Esophagus muscularis mucosa (tissue), 4 donors: Measurements from ENCODE around the gene DCTPP1. TPM values are rescaled to one million over a fixed set of nuclear protein-coding genes. Genes with fewer than 3 reads are reported as not detected.

Experiments
- DNase-seq: peaks from one replicate; pipeline ENCODE4 v3.0.0-alpha.2; 2017; ENCODE audit errors: extremely low spot score
- H3K27ac ChIP-seq, 4 donors: fragments of 200-600 bp; sonication (generic); replicated peaks in 1 of 4; 1 replicate in 3 of 4; 2 replicates in 1 of 4; pipeline ENCODE4 v1.5.1; 2016 to 2019; ENCODE audit warnings: mild to moderate bottlenecking in 1 of 4
- H3K27me3 ChIP-seq, 4 donors: fragments of 200-600 bp; sonication (generic); one replicate each; pipeline versions ENCODE4 v1.5.1 to v1.6.0; 2016 to 2019
- H3K36me3 ChIP-seq, 4 donors: fragments of 200-600 bp; sonication (generic); one replicate each; pipeline ENCODE4 v1.5.1; 2016 to 2019
- H3K4me1 ChIP-seq, 4 donors: fragments of 200-600 bp; sonication (generic); one replicate each; pipeline ENCODE4 v1.5.1; 2016 to 2019
- H3K4me3 ChIP-seq, 4 donors: fragments of 200-600 bp; sonication (generic); 1 replicate in 2 of 4; 2 replicates in 2 of 4; pipeline ENCODE4 v1.5.1; 2016 to 2019; ENCODE audit warnings: mild to moderate bottlenecking in 4 of 4, moderate library complexity in 1 of 4
- H3K9me3 ChIP-seq, 4 donors: fragments of 200-600 bp; sonication (generic); 1 replicate in 3 of 4; 2 replicates in 1 of 4; pipeline ENCODE4 v1.5.1; 2016 to 2019
- CTCF ChIP-seq, 3 experiments: fragments of 200-600 bp in 2 of 3; fragments of 450-650 bp in 1 of 3; sonication (generic) in 2 of 3; IDR thresholded peaks; one replicate each; pipeline ENCODE4 v1.5.1; 2017 to 2019; ENCODE audit warnings: antibody characterized with exemption in 3 of 3, mild to moderate bottlenecking in 2 of 3, moderate library complexity in 1 of 3
- EP300 ChIP-seq: sonication (generic); formaldehyde crosslinking; IDR thresholded peaks from one replicate; pipeline ENCODE4 v1.6.1; 2017; ENCODE audit warnings: antibody characterized with exemption
- POLR2A ChIP-seq: fragments of 450-650 bp; IDR thresholded peaks from one replicate; pipeline ENCODE4 v1.6.1; 2017; ENCODE audit warnings: antibody characterized with exemption, moderate library complexity, mild to moderate bottlenecking, low read depth
- POLR2AphosphoS5 ChIP-seq, 2 donors: sonication (generic); formaldehyde crosslinking; IDR thresholded peaks; one replicate each; pipeline ENCODE4 v1.6.1; 2017; ENCODE audit warnings: antibody characterized with exemption in 2 of 2
- WGBS: methylation state at CpG from one replicate; pipeline ENCODE4 v1.1.5; 2018; 5-methylcytosine and 5-hydroxymethylcytosine counted together
- intact Hi-C: fragments of 100-400 bp; cut with DNase I; formaldehyde crosslinking; loops from one replicate; pipeline ENCODE4 v1.15.1; 2023
- total RNA-seq, 4 donors: library from RNA; depleted of rRNA; stranded (reverse); fragments of >200 nt; gene quantifications; one replicate each; pipeline versions ENCODE4 v1.1.0 to v1.2.1, GENCODE V29; 2016

Gene DCTPP1
- total RNA-seq, 4 donors from 2014 or later: 11.1 to 21.7 (median 14.1) TPM

- WGBS: 39% methylated on average over 18 of the region's 27 CpGs
- Histone ChIP-seq H3K9me3 (no peaks in the 10 kb centered on the region), H3K36me3 (no peaks in the 10 kb centered on the region), H3K4me3 (peak overlapping the region; percentile 68 to 79 (median 71)), H3K27me3 (no peaks in the 10 kb centered on the region), H3K27ac (peak overlapping the region; percentile 98 to 100 (median 99)), H3K4me1 (peaks cover 13 to 29% (median 28%) of the 10 kb centered on the region in 4 donors)
- TF ChIP-seq POLR2A (no peak), CTCF (IDR thresholded peaks at IDR 0.05) (peak in 1 of 3 experiments; percentile 4)
- DNase-seq: no peak
- intact Hi-C loops: no loop called here
These were observed 50.6 kb downstream of the DCTPP1 start for GRCh38 chr16:30379158-30379783.

GRCh38 chr16:30378236-30379157 lies 51.3 kb downstream of the DCTPP1 start:
- intact Hi-C loops: no loop called here
- under 1% methylated on average over 31 of the region's 67 CpGs for WGBS

GRCh38 chr16:30377812-30378235 lies 52.0 kb downstream of the DCTPP1 start:
- 3% methylated on average over 12 of the region's 39 CpGs for WGBS
- peak; percentile 98 for DNase-seq
- peak overlapping the region; percentile 98 to 100 (median 99) for H3K27ac ChIP-seq
- peak overlapping the region; percentile 68 to 79 (median 71) for H3K4me3 ChIP-seq
- H3K27me3 ChIP-seq: no peaks in the 10 kb centered on the region
- TF ChIP-seq CTCF (IDR thresholded peaks at IDR 0.05) (no peak), POLR2A (peak; percentile 70), POLR2AphosphoS5 (IDR thresholded peaks at IDR 0.05) (peak; percentile 85 to 94)
- intact Hi-C loops: no loop called here
- H3K9me3 ChIP-seq: no peaks in the 10 kb centered on the region
- peaks cover 13 to 29% (median 28%) of the 10 kb centered on the region in 4 donors for H3K4me1 ChIP-seq
- H3K36me3 ChIP-seq: no peaks in the 10 kb centered on the region

More at GRCh38 chr16:30378236-30379157, 51.3 kb downstream of the DCTPP1 start:
- no peaks in the 10 kb centered on the region for H3K27me3 ChIP-seq
- DNase-seq: peak; percentile 100
- H3K36me3 ChIP-seq: no peaks in the 10 kb centered on the region
- no peaks in the 10 kb centered on the region for H3K9me3 ChIP-seq
- H3K27ac ChIP-seq: peak overlapping the region; percentile 98 to 100 (median 99)
- no peak for TF ChIP-seq EP300
- no peak for TF ChIP-seq POLR2A
- TF ChIP-seq CTCF (IDR thresholded peaks at IDR 0.05): peak in 1 of 3 experiments; percentile 24
- TF ChIP-seq POLR2AphosphoS5 (IDR thresholded peaks at IDR 0.05): peak; percentile 68 to 78
- H3K4me3 ChIP-seq: peak overlapping the region; percentile 68 to 79 (median 71)
- H3K4me1 ChIP-seq: peaks cover 13 to 29% (median 28%) of the 10 kb centered on the region in 4 donors

GRCh38 chr16:30377050-30377811 lies 52.6 kb downstream of the DCTPP1 start:
- Histone ChIP-seq H3K27me3 (no peaks in the 10 kb centered on the region), H3K27ac (peak overlapping the region; percentile 98 to 100 (median 99)), H3K4me1 (peaks cover 13 to 28% (median 27%) of the 10 kb centered on the region in 4 donors), H3K4me3 (peak overlapping the region; percentile 68 to 79 (median 71)), H3K9me3 (no peaks in the 10 kb centered on the region), H3K36me3 (no peaks in the 10 kb centered on the region)
- TF ChIP-seq POLR2A (no peak), POLR2AphosphoS5 (IDR thresholded peaks at IDR 0.05) (no peak), CTCF (IDR thresholded peaks at IDR 0.05) (no peak), EP300 (no peak)
- no peak for DNase-seq
- WGBS: 46% methylated on average over 25 of the region's 29 CpGs
- intact Hi-C loops: no loop called here
